Ascending aorta (tissue), 2 donors: ENCODE measurements around the gene SORCS2. TPM values are rescaled to one million over a fixed set of nuclear protein-coding genes. Genes with fewer than 3 reads are reported as not detected.

Source experiments
- DNase-seq, 2 donors: peaks; one replicate each; pipeline ENCODE4 v3.0.0-alpha.2; 2019; ENCODE audit warnings: low spot score in 2 of 2
- H3K27ac ChIP-seq, 2 donors: fragments of 200-600 bp; sonication (generic); one replicate each; pipeline ENCODE4 v1.5.1; 2016 to 2017; ENCODE audit warnings: mild to moderate bottlenecking in 1 of 2
- H3K27me3 ChIP-seq: fragments of 200-600 bp; sonication (generic); one replicate; pipeline ENCODE4 v1.5.1; 2017
- H3K36me3 ChIP-seq, 2 donors: fragments of 200-600 bp; sonication (generic); one replicate each; pipeline ENCODE4 v1.5.1; 2016
- H3K4me1 ChIP-seq, 2 donors: fragments of 200-600 bp; sonication (generic); one replicate each; pipeline ENCODE4 v1.5.1; 2016 to 2017; ENCODE audit warnings: mild to moderate bottlenecking in 1 of 2
- H3K4me3 ChIP-seq, 2 donors: fragments of 200-600 bp; sonication (generic); one replicate each; pipeline ENCODE4 v1.5.1; 2016 to 2017; ENCODE audit warnings: mild to moderate bottlenecking in 1 of 2
- H3K9me3 ChIP-seq, 2 donors: fragments of 200-600 bp; sonication (generic); one replicate each; pipeline ENCODE4 v1.5.1; 2016
- CTCF ChIP-seq, 3 experiments: fragments of 200-600 bp in 2 of 3; fragments of 450-650 bp in 1 of 3; sonication (generic) in 2 of 3; IDR thresholded peaks; one replicate each; pipeline ENCODE4 v1.5.1; 2016 to 2019; ENCODE audit warnings: antibody characterized with exemption in 3 of 3, mild to moderate bottlenecking in 1 of 3, moderate library complexity in 1 of 3
- intact Hi-C: fragments of 100-400 bp; cut with DNase I; formaldehyde crosslinking; loops from one replicate; pipeline ENCODE4 v1.15.1; 2023
- total RNA-seq: library from RNA; depleted of rRNA; stranded (reverse); fragments of >200 nt; gene quantifications from one replicate; pipeline ENCODE4 v1.1.0, GENCODE V29; 2016

The SORCS2 gene
- total RNA-seq, 1 donor from 2014 or later, result 0.32 TPM

DNA sequence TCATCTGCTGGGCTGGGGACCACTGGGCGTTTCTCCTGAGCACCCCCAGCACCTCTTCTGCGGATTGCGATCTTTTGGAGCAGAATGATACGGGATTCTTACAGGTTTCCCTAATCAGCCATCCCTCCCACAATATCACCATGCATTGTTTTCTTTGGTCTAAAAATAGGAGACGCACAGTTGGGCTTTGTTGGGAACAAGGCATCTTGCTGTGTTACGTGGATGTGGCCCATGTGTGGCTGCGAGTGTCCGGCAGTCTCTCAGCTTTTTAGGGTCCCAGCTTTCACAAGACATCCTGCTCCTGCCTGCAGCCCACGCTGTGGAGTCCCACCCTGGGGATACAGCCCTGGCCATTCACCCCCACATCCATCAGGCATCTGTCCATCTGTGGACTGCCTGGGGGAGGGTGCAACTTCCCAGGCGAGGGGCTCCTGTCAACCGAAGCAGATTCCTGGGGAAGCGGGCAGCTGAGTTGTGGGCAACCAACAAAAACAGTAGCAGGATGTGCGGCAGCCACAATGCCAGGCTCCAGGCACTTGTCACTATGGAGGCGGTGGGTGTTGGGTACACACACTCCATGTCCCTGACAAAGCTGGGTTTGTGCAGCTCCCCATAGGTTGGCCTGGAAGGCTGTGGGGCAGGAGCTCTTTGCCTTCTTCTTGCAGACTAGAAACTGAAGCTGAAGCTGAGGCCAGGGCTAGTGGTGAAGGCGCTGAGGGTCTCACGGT is 427.9 kb downstream of the SORCS2 start:
- H3K27me3 ChIP-seq, result no peaks in the 10 kb centered on the region
- no peak overlapping the region for H3K27ac ChIP-seq

GRCh38 chr4:7620814-7621176 is 428.5 kb downstream of the SORCS2 start:
- Histone ChIP-seq H3K4me3 (no peak overlapping the region), H3K27me3 (no peaks in the 10 kb centered on the region), H3K27ac (no peak overlapping the region), H3K4me1 (no peaks in the 10 kb centered on the region), H3K36me3 (no peaks in the 10 kb centered on the region), H3K9me3 (no peaks in the 10 kb centered on the region)
- DNase-seq, result no peak
- no peak for TF ChIP-seq CTCF (IDR thresholded peaks at IDR 0.05)
- intact Hi-C loops, result no loop called here

More for the DNA sequence above, 427.9 kb downstream of the SORCS2 start:
- H3K9me3 ChIP-seq, result no peaks in the 10 kb centered on the region
- H3K4me1 ChIP-seq, result no peaks in the 10 kb centered on the region
- no peak for TF ChIP-seq CTCF (IDR thresholded peaks at IDR 0.05)
- H3K36me3 ChIP-seq, result no peaks in the 10 kb centered on the region
- DNase-seq, result no peak
- H3K4me3 ChIP-seq, result no peak overlapping the region
- intact Hi-C loops, result no loop called here

- no peak for TF ChIP-seq CTCF (IDR thresholded peaks at IDR 0.05)
- no peaks in the 10 kb centered on the region for H3K4me1 ChIP-seq
- H3K4me3 ChIP-seq, result no peak overlapping the region
- no peak for DNase-seq
- no peaks in the 10 kb centered on the region for H3K9me3 ChIP-seq
- H3K27ac ChIP-seq, result no peak overlapping the region
- H3K36me3 ChIP-seq, result no peaks in the 10 kb centered on the region
- intact Hi-C loops, result no loop called here
- no peaks in the 10 kb centered on the region for H3K27me3 ChIP-seq
Measured at GRCh38 chr4:7621252-7622035, 429.1 kb downstream of the SORCS2 start.

DNA sequence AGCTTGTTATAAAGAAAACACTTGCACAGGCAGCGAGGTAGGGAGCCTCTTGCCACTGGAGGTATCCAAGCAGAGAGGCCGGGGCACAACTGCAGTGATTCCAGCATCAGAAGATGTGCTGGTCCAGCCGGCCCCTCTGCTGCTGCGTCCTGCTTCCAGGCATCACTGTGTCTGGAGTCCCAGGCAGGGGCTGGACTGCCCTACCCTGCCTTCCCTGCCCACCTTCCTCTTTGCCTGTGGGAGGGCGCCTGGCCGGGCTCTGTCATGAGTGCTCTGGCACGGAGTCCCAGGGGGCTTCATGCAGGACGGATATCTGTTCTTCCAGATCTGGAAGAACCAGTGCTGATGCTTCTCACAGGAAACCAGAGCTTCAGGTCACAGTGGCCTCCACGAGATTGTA is 430.0 kb downstream of the SORCS2 start:
- H3K36me3 ChIP-seq, result no peaks in the 10 kb centered on the region

GRCh38 chr4:7623468-7623867 is 431.1 kb downstream of the SORCS2 start:
- no peak for DNase-seq
- no peak overlapping the region for H3K27ac ChIP-seq
- no peak overlapping the region for H3K4me3 ChIP-seq
- no peak for TF ChIP-seq CTCF (IDR thresholded peaks at IDR 0.05)
- H3K27me3 ChIP-seq, result no peaks in the 10 kb centered on the region
- no peaks in the 10 kb centered on the region for H3K4me1 ChIP-seq
- no peaks in the 10 kb centered on the region for H3K9me3 ChIP-seq
- intact Hi-C loops, result no loop called here
- H3K36me3 ChIP-seq, result no peaks in the 10 kb centered on the region

More for the DNA sequence above, 430.0 kb downstream of the SORCS2 start:
- no peak for DNase-seq
- Histone ChIP-seq H3K27me3 (no peaks in the 10 kb centered on the region), H3K4me1 (no peaks in the 10 kb centered on the region), H3K27ac (no peak overlapping the region), H3K9me3 (no peaks in the 10 kb centered on the region), H3K4me3 (no peak overlapping the region)
- TF ChIP-seq CTCF (IDR thresholded peaks at IDR 0.05), result no peak
- intact Hi-C loops, result no loop called here
